Astrocyte (in vitro differentiated cells and primary cell): ENCODE measurements around the gene RAB40B. TPM values are rescaled to one million over a fixed set of nuclear protein-coding genes. Genes with fewer than 3 reads are reported as not detected.

Experiments
- DNase-seq: peaks from one replicate; pipeline ENCODE4 v3.0.0-alpha.2; 2010; ENCODE audit warnings: low read depth
- FAIRE-seq: peaks from 2 replicates; lab custom pipeline; 2011; peaks lifted over from hg19 to GRCh38; lab: Jason Lieb, UNC
- H2AFZ ChIP-seq: 2 replicates; pipeline ENCODE4 v1.6.0; 2012; ENCODE audit warnings: low read depth, low read length, inconsistent platforms
- H3K27ac ChIP-seq: 2 replicates; pipeline ENCODE4 v1.5.1; 2011; ENCODE audit warnings: low read depth, low read length, inconsistent platforms
- H3K27me3 ChIP-seq: 2 replicates; pipeline ENCODE4 v1.6.0; 2011; ENCODE audit warnings: low read length, inconsistent platforms; ENCODE audit not compliant: insufficient read depth
- H3K36me3 ChIP-seq: 2 replicates; pipeline ENCODE4 v1.5.1; 2011; ENCODE audit warnings: low read length, inconsistent platforms; ENCODE audit not compliant: insufficient read depth
- H3K4me1 ChIP-seq: 2 replicates; pipeline ENCODE4 v1.5.1; 2011; ENCODE audit warnings: low read length, inconsistent platforms; ENCODE audit not compliant: insufficient read depth
- H3K4me2 ChIP-seq: 2 replicates; pipeline ENCODE4 v1.6.0; 2012; ENCODE audit warnings: low read length, inconsistent platforms
- H3K4me3 ChIP-seq: 2 replicates; pipeline ENCODE4 v1.5.1; 2011; ENCODE audit warnings: low read depth, mild to moderate bottlenecking, low read length, inconsistent platforms; ENCODE audit not compliant: insufficient read depth
- H3K79me2 ChIP-seq: 2 replicates; pipeline ENCODE4 v1.6.0; 2012; ENCODE audit warnings: mild to moderate bottlenecking, low read length, inconsistent platforms; ENCODE audit not compliant: insufficient read depth
- H3K9ac ChIP-seq: 2 replicates; pipeline ENCODE4 v1.6.0; 2012; ENCODE audit warnings: mild to moderate bottlenecking, low read length, inconsistent platforms
- H3K9me3 ChIP-seq: 2 replicates; pipeline ENCODE4 v1.5.1; 2012; ENCODE audit warnings: low read depth, mild to moderate bottlenecking, low read length, inconsistent platforms; ENCODE audit not compliant: insufficient read depth
- H4K20me1 ChIP-seq: 2 replicates; pipeline ENCODE4 v1.6.0; 2012; ENCODE audit warnings: low read length, inconsistent platforms; ENCODE audit not compliant: insufficient read depth
- H3K27ac Mint-ChIP-seq: one replicate; pipeline ENCODE4 v1.8.0; 2021; ENCODE audit warnings: mild to moderate bottlenecking, mixed read lengths; ENCODE audit not compliant: unreplicated experiment
- H3K27me3 Mint-ChIP-seq: one replicate; pipeline ENCODE4 v1.8.0; 2021; ENCODE audit warnings: low read depth, mixed read lengths; ENCODE audit not compliant: unreplicated experiment
- H3K36me3 Mint-ChIP-seq: one replicate; pipeline ENCODE4 v1.8.0; 2021; ENCODE audit warnings: low read depth, mixed read lengths; ENCODE audit not compliant: unreplicated experiment
- H3K4me1 Mint-ChIP-seq: one replicate; pipeline ENCODE4 v1.8.0; 2021; ENCODE audit warnings: low read depth, mixed read lengths; ENCODE audit not compliant: unreplicated experiment
- H3K4me3 Mint-ChIP-seq: one replicate; pipeline ENCODE4 v1.8.0; 2021; ENCODE audit warnings: mild to moderate bottlenecking, moderate library complexity, mixed read lengths; ENCODE audit not compliant: unreplicated experiment
- H3K9me3 Mint-ChIP-seq: one replicate; pipeline ENCODE4 v1.8.0; 2021; ENCODE audit warnings: mild to moderate bottlenecking, mixed read lengths; ENCODE audit not compliant: unreplicated experiment
- CTCF ChIP-seq: IDR thresholded peaks from 2 replicates; pipeline ENCODE4 v1.5.1; 2011; ENCODE audit warnings: low read depth, mild to moderate bottlenecking, inconsistent platforms, low read length, moderate library complexity; ENCODE audit not compliant: insufficient read depth
- EZH2 ChIP-seq: IDR thresholded peaks from 2 replicates; pipeline ENCODE4 v1.6.1; 2012; ENCODE audit warnings: mild to moderate bottlenecking, low read length, inconsistent platforms; ENCODE audit not compliant: insufficient read depth
- total RNA-seq: library from RNA; stranded (reverse); gene quantifications from 2 replicates; pipeline ENCODE4 v1.2.1, GENCODE V29; 2021

RAB40B gene
- total RNA-seq, 1 donor from 2014 or later: 15.8 TPM

GRCh38 chr17:82684228-82684841 lies 14.2 kb downstream of the RAB40B start:
- Histone ChIP-seq H3K9me3 (no peaks in the 10 kb centered on the region), H3K4me1 (no peaks in the 10 kb centered on the region), H3K4me2 (no peak overlapping the region), H3K27me3 (no peaks in the 10 kb centered on the region), H2AFZ (no peak overlapping the region), H3K27ac (no peak overlapping the region), H3K9ac (no peak overlapping the region), H3K4me3 (no peak overlapping the region), H4K20me1 (no peaks in the 10 kb centered on the region), H3K79me2 (no peaks in the 10 kb centered on the region), H3K36me3 (no peaks in the 10 kb centered on the region)
- H3K36me3 Mint-ChIP-seq: peaks cover 10% of the 10 kb centered on the region
- no peaks in the 10 kb centered on the region for H3K27me3 Mint-ChIP-seq
- no peak for FAIRE-seq
- no peak for TF ChIP-seq CTCF
- TF ChIP-seq EZH2: no peak
- peaks cover 5% of the 10 kb centered on the region for H3K9me3 Mint-ChIP-seq
- no peak overlapping the region for H3K27ac Mint-ChIP-seq
- H3K4me3 Mint-ChIP-seq: no peak overlapping the region
- peak; percentile 43 for DNase-seq
- no peaks in the 10 kb centered on the region for H3K4me1 Mint-ChIP-seq

GRCh38 chr17:82683534-82683933 lies 15.0 kb downstream of the RAB40B start:
- Histone ChIP-seq H3K79me2 (no peaks in the 10 kb centered on the region), H3K4me1 (no peaks in the 10 kb centered on the region), H3K9ac (no peak overlapping the region), H3K9me3 (no peaks in the 10 kb centered on the region), H3K4me2 (no peak overlapping the region), H2AFZ (no peak overlapping the region), H3K27ac (no peak overlapping the region), H3K4me3 (no peak overlapping the region), H3K27me3 (no peaks in the 10 kb centered on the region), H4K20me1 (no peaks in the 10 kb centered on the region), H3K36me3 (no peaks in the 10 kb centered on the region)
- DNase-seq (no peak), FAIRE-seq (no peak)
- H3K27me3 Mint-ChIP-seq: no peaks in the 10 kb centered on the region
- H3K4me3 Mint-ChIP-seq: no peak overlapping the region
- H3K27ac Mint-ChIP-seq: peak overlapping the region; percentile 34
- no peaks in the 10 kb centered on the region for H3K4me1 Mint-ChIP-seq
- H3K36me3 Mint-ChIP-seq: peaks cover 10% of the 10 kb centered on the region
- peaks cover 5% of the 10 kb centered on the region for H3K9me3 Mint-ChIP-seq
- TF ChIP-seq CTCF (no peak), EZH2 (no peak)

- H3K4me3 Mint-ChIP-seq: no peak overlapping the region
- H3K27ac ChIP-seq: no peak overlapping the region
- H4K20me1 ChIP-seq: no peaks in the 10 kb centered on the region
- no peaks in the 10 kb centered on the region for H3K9me3 ChIP-seq
- no peaks in the 10 kb centered on the region for H3K79me2 ChIP-seq
- H3K27ac Mint-ChIP-seq: no peak overlapping the region
- no peak for FAIRE-seq
- no peaks in the 10 kb centered on the region for H3K4me1 Mint-ChIP-seq
- H3K9ac ChIP-seq: no peak overlapping the region
- H2AFZ ChIP-seq: no peak overlapping the region
- H3K9me3 Mint-ChIP-seq: peaks cover 5% of the 10 kb centered on the region
- no peaks in the 10 kb centered on the region for H3K36me3 ChIP-seq
- H3K27me3 ChIP-seq: no peaks in the 10 kb centered on the region
- no peaks in the 10 kb centered on the region for H3K4me1 ChIP-seq
- no peaks in the 10 kb centered on the region for H3K27me3 Mint-ChIP-seq
- H3K36me3 Mint-ChIP-seq: peaks cover 8% of the 10 kb centered on the region
- H3K4me3 ChIP-seq: no peak overlapping the region
- H3K4me2 ChIP-seq: no peak overlapping the region
- TF ChIP-seq CTCF (no peak), EZH2 (no peak)
- DNase-seq: no peak
Observed at GRCh38 chr17:82681547-82681946, 17.0 kb downstream of the RAB40B start.
